ENCODE results near the gene TNK2.
"Not testable (repeated sequence)": the region's sequence is repeated elsewhere in the genome, so short reads cannot be mapped to it uniquely, and the experiment has no call there.

The TNK2 gene

GRCh38 chr3:195907934-195908693, at the start of gene TNK2:
Gene TNK2, minus strand, starts transcription at chr3:195908551. Its CDS starts 19,963 bp downstream, at chr3:195888588.
- Histone ChIP-seq H3K9ac (peak within 1 kb of the TSS; percentile 85), H3K4me3 (peak within 1 kb of the TSS; percentile 87), H3K4me2 (peak within 1 kb of the TSS; percentile 96), H3K4me1 (peaks cover 82% of the 10 kb centered on the region), H3K9me3 (no peaks in the 10 kb centered on the region), H3K27me3 (no peaks in the 10 kb centered on the region), H4K20me1 (peaks cover 29% of the 10 kb centered on the region), H3K27ac (peak within 1 kb of the TSS; percentile 85), H3K36me3 (no peaks in the 10 kb centered on the region)
- no peak for TF ChIP-seq Cebpa-rat (IDR thresholded peaks at IDR 0.05)

GRCh38 chr3:195956577-195956976, 48.2 kb upstream of the TNK2 start:
- Histone ChIP-seq H3K36me3 (peaks cover 7% of the 10 kb centered on the region; the same call in 1 of the 2 replicates), H4K20me1 (no peaks in the 10 kb centered on the region), H3K27me3 (no peaks in the 10 kb centered on the region), H3K9ac (no peak overlapping the region), H3K4me2 (no peak overlapping the region), H3K4me3 (no peak overlapping the region), H3K9me3 (peaks cover 3% of the 10 kb centered on the region; the same call in 1 of the 2 replicates), H3K27ac (no peak overlapping the region), H3K4me1 (peaks cover 46% of the 10 kb centered on the region)
- TF ChIP-seq Cebpa-rat (IDR thresholded peaks at IDR 0.05) = no peak

DNA sequence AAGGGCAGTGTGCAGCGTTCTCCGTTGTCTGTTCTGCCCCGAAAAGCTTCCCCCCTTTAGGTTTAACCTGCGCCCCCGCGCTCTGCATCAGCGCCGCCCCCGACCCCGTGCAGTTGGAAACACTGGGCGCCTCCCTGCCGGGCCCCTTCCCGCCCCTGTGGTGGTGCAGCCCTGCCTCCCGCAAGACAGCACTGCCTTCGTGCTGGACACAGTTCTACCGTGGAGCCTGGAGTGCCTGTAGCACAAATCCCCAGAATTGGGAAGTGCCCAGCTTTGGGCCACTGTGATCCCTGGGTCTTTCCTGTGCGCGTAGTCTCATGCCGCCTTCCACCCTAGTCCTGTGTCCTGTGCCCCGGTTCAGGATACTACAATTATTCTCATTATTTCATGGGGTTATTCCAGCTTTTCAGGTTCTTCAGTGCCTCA, 47.1 kb upstream of the TNK2 start:
- not testable (repeated sequence) for H3K36me3 ChIP-seq, H3K4me3 ChIP-seq, H3K9ac ChIP-seq, H3K27ac ChIP-seq, H3K9me3 ChIP-seq, H4K20me1 ChIP-seq, H3K27me3 ChIP-seq, H3K4me2 ChIP-seq
- peaks cover 53% of the 10 kb centered on the region for H3K4me1 ChIP-seq

- H3K27ac ChIP-seq, H3K4me2 ChIP-seq, H3K4me3 ChIP-seq, H3K27me3 ChIP-seq, H3K9me3 ChIP-seq, H4K20me1 ChIP-seq, H3K9ac ChIP-seq, H3K36me3 ChIP-seq: not testable (repeated sequence)
- peaks cover 53% of the 10 kb centered on the region for H3K4me1 ChIP-seq
Measured at GRCh38 chr3:195954752-195955119, 46.4 kb upstream of the TNK2 start.

DNA sequence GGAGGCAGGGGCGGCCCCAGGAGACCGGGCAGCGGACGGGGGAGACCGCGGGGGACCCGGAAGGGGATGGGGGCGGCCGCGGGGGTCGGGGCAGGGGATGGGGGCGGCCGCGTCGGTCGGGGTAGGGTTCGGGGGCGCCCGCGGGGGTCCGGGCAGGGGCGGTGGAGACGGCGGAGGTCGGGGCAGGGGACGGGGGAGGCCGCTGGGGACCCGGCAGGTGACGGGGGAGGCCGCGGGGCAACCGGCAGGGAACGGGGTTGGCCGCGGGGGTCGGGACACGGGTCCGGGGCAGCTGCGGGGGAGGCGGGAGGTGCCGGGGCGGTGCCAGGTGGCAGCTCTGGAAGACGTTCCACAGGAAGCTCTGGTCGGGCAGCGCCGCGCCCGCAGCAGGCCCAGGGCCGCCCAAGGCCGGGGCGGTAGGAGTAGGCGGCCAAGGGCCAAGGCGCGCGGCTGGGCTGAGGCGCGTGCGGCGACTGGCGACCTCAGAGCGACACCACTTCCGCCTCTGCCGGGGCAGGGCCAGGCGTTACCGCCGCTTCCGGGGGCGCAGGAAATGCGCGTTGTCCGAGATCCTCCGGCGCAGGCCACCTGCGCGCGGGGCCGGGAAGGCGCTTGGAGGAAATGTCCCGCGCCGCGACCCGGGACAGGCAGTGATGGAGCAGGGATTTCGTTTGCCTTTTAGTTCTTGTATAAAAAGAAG, 45.9 kb upstream of the TNK2 start:
- not testable (repeated sequence) for H4K20me1 ChIP-seq, H3K36me3 ChIP-seq, H3K9ac ChIP-seq, H3K27me3 ChIP-seq, H3K4me3 ChIP-seq, H3K27ac ChIP-seq, H3K4me2 ChIP-seq, H3K9me3 ChIP-seq
- peaks cover 50% of the 10 kb centered on the region for H3K4me1 ChIP-seq

- H3K4me3 ChIP-seq, H3K9me3 ChIP-seq, H3K27me3 ChIP-seq, H3K9ac ChIP-seq, H4K20me1 ChIP-seq: not testable (repeated sequence)
- Histone ChIP-seq H3K27ac (0 out of 2 replicates have a peak overlapping the region, but pooled peaks have one; percentile 46), H3K4me1 (peaks cover 39% of the 10 kb centered on the region), H3K4me2 (peak overlapping the region; percentile 67), H3K36me3 (peaks cover 12% of the 10 kb centered on the region)
Measured at GRCh38 chr3:195952590-195952989, 44.2 kb upstream of the TNK2 start.

DNA sequence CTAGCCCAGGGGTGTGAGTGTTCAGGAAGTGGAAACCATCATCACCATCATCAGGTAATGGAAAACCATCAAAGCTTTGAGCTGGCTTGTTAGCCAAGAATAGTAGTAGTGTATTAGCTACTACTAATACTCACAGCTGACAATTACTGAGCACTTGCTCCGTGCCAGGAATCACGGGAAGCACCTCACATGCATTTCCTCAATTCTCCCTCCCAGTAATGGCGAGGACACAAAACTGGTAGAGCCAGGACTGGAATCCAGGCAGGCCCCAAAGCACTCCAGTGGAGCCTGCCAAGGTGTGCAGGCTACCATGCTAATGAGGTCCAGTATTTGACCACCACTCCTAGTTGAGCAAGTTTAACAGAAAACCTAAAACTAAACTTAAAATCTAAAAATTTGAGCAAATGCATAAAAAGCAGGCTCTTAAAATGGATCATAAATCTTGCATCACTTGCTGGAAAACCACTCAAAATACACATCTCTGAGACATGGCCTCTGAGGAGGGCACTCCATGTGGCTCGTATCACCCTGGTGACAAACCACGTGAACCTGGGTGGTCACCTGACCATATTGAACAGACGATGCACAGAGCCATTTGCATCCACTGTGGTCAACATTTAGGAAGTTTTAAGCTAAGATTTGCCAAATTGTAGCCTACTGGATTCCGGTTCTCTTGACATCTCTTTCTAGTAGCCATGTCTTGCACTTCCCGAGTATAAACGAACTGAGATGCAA, 43.3 kb upstream of the TNK2 start:
- Histone ChIP-seq H3K36me3 (peaks cover 17% of the 10 kb centered on the region), H3K4me2 (peak overlapping the region; percentile 34; the same call in 1 of the 2 replicates), H3K4me1 (peaks cover 31% of the 10 kb centered on the region)
- H3K27me3 ChIP-seq, H3K9ac ChIP-seq, H4K20me1 ChIP-seq, H3K4me3 ChIP-seq, H3K27ac ChIP-seq, H3K9me3 ChIP-seq: not testable (repeated sequence)

DNA sequence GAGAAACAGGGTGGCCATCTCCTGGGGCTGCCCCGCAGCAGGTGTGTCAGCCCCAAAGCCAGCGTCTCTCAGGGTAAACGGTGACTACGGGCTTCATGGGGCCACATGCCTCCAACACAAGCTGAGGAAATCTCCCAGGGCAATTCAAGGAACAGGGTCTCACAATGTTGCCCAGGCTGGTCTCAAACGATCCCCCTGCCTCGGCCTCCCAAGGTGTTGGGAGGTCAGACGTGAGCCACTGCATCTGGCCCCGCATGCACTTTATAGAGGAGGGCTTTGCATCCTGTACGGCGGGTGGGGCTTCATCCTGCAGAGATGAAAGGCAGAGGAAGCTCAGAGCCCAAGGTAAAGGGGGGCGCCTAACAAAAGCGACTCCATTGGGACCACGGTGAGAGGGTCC, 42.4 kb upstream of the TNK2 start:
- H4K20me1 ChIP-seq, H3K4me3 ChIP-seq, H3K9me3 ChIP-seq, H3K27ac ChIP-seq, H3K27me3 ChIP-seq, H3K9ac ChIP-seq: not testable (repeated sequence)
- Histone ChIP-seq H3K4me1 (peaks cover 24% of the 10 kb centered on the region), H3K36me3 (peaks cover 17% of the 10 kb centered on the region), H3K4me2 (peak overlapping the region; percentile 2; the same call in 1 of the 2 replicates)

GRCh38 chr3:195950164-195950563, 41.8 kb upstream of the TNK2 start:
- not testable (repeated sequence) for H4K20me1 ChIP-seq, H3K9ac ChIP-seq, H3K27me3 ChIP-seq, H3K27ac ChIP-seq, H3K4me3 ChIP-seq, H3K9me3 ChIP-seq, H3K4me2 ChIP-seq
- Histone ChIP-seq H3K36me3 (peaks cover 18% of the 10 kb centered on the region), H3K4me1 (peaks cover 18% of the 10 kb centered on the region)

DNA sequence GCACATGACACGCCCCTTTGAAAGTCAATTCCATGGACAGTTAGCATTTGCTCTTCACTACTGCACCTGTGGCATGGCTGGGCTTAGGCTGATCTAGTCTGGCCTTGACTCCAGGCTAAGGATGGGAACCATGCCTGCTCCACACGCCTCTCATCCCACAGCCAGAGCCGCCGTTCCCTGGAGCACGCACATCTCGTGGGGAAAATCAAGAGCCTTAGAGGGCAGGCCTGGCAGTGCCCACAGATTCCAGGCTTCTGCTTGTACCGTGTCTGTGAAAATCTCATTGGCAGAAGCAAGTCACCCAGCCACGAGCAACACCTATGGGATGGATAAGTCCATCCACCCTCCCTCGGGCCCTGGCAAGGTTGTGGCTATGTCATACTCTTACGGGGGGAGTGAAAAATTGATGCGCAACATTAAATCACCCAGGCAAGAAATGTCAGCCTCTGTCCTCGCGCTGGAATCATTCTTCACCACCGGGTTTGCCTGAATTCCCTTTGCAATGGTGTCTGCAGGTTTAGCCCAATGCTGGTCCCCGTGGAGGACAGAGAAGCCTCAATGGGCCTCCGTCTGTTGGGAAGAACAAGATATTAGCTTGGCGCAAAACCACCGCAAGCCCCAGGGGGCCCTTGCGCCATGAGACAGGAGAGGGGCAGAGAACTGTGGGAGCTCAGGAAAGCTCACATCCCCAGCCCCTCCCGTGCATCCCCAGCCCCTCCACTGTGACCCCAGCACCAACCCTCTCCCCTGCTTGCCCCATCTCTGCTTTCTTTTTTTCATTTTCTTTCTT, 38.8 kb upstream of the TNK2 start:
- H4K20me1 ChIP-seq, H3K4me3 ChIP-seq, H3K4me2 ChIP-seq, H3K27ac ChIP-seq, H3K27me3 ChIP-seq, H3K9ac ChIP-seq: not testable (repeated sequence)
- peaks cover 12% of the 10 kb centered on the region for H3K4me1 ChIP-seq
- peaks cover 26% of the 10 kb centered on the region for H3K9me3 ChIP-seq
- peaks cover 49% of the 10 kb centered on the region for H3K36me3 ChIP-seq

DNA sequence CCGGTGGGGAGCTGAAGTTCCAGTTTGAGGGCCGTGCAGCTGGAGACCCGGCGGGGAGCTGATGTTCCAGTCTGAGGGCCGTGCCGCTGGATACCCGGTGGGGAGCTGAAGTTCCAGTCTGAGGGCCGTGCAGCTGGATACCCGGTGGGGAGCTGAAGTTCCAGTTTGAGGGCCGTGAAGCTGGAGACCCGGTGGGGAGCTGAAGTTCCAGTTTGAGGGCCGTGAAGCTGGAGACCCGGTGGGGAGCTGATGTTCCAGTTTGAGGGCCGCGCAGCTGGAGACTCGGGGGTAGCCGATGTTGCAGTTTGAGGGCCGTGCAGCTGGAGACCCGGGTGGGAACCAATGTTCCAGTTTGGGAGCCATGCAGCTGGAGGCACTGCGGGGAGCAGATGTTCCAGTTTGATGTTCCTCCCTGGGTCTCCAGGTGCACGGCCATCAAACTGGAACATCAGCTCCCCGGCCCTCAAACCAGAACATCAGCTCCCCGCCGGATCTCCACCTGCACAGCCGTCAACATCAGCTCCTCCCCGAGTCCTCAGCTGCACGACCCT, 33.0 kb upstream of the TNK2 start:
- peaks cover 58% of the 10 kb centered on the region for H3K36me3 ChIP-seq
- H3K27me3 ChIP-seq, H3K4me3 ChIP-seq, H3K9ac ChIP-seq, H3K4me2 ChIP-seq, H4K20me1 ChIP-seq: not testable (repeated sequence)
- H3K9me3 ChIP-seq = peaks cover 50% of the 10 kb centered on the region
- H3K4me1 ChIP-seq = peaks cover 13% of the 10 kb centered on the region
- 0 out of 2 replicates have a peak overlapping the region, but pooled peaks have one; percentile 30 for H3K27ac ChIP-seq

GRCh38 chr3:195940806-195941205, 32.5 kb upstream of the TNK2 start:
- H3K4me2 ChIP-seq = not testable (repeated sequence)

More at GRCh38 chr3:195940806-195941205, 32.5 kb upstream of the TNK2 start:
- Histone ChIP-seq H3K36me3 (peaks cover 58% of the 10 kb centered on the region), H3K27ac (0 out of 2 replicates have a peak overlapping the region, but pooled peaks have one; percentile 30), H3K9me3 (peaks cover 50% of the 10 kb centered on the region), H3K4me1 (peaks cover 18% of the 10 kb centered on the region)
- not testable (repeated sequence) for H3K4me3 ChIP-seq, H3K9ac ChIP-seq, H3K27me3 ChIP-seq, H4K20me1 ChIP-seq

All from BLaER1 (cell line).